HepG2 (cell line): Measurements from ENCODE around the gene LRRC72.
"Not testable (repeated sequence)": the region's sequence is repeated elsewhere in the genome, so short reads cannot be mapped to it uniquely, and the experiment has no call there.

ENCODE experiments used
- GATAD2A ChIP-seq: IDR thresholded peaks from 2 replicates; pipeline ENCODE4 v1.6.1; 2016
- ZMYM4 ChIP-seq: sonication (generic); formaldehyde crosslinking; IDR thresholded peaks from 2 replicates; pipeline ENCODE4 v1.8.1; 2023; ENCODE audit warnings: mild to moderate bottlenecking, missing genetic modification reagents

GRCh38 chr7:16506422-16506821 is 20.2 kb upstream of the LRRC72 start:
- TF ChIP-seq ZMYM4 (CRISPR knock-in tag); GATAD2A: not testable (repeated sequence)
